Astrocyte of the cerebellum (primary cell): ENCODE data around the gene TMEM18.

Experiments used
- DNase-seq: peaks from one replicate; pipeline ENCODE4 v3.0.0-alpha.2; 2011; ENCODE audit warnings: low read depth
- H3K4me3 ChIP-seq: 2 replicates; pipeline ENCODE4 v1.5.1; 2011; ENCODE audit warnings: mild to moderate bottlenecking, low read depth, low read length, moderate library complexity
- in situ Hi-C: cut with HindIII; loops from 2 replicates; pipeline ENCODE4 v1.10.0; 2017; ENCODE audit warnings: low sequenced_read_pairs
- TF ChIP-seq, protein P1 (sequence below): IDR thresholded peaks from 2 replicates; pipeline ENCODE4 v1.5.1; 2012; ENCODE audit warnings: low read length, low read depth, moderate library complexity, mild to moderate bottlenecking; ENCODE audit errors: missing control alignments

The TMEM18 gene

DNA sequence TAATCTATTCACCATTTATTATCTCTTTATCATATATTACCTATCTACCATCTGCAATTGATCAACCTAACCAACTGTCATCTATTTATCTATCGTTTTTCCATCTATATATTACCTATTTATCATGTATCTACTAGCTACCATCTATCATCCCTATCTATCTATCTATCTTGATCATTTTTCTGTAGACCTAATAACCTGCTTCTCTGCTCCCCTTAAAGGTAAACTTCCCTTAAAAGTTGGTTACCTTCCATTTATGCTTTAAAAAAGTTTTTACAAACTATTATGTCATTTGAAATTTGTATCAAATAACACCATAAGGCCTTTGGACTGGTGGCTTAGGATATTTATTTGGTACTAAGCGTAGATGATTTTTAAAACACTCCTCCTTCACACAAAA, 47.2 kb downstream of the TMEM18 start:
- in situ Hi-C loops, result no loop called here
- no peak overlapping the region for H3K4me3 ChIP-seq
- DNase-seq, result no peak
- TF ChIP-seq, protein P1, sequence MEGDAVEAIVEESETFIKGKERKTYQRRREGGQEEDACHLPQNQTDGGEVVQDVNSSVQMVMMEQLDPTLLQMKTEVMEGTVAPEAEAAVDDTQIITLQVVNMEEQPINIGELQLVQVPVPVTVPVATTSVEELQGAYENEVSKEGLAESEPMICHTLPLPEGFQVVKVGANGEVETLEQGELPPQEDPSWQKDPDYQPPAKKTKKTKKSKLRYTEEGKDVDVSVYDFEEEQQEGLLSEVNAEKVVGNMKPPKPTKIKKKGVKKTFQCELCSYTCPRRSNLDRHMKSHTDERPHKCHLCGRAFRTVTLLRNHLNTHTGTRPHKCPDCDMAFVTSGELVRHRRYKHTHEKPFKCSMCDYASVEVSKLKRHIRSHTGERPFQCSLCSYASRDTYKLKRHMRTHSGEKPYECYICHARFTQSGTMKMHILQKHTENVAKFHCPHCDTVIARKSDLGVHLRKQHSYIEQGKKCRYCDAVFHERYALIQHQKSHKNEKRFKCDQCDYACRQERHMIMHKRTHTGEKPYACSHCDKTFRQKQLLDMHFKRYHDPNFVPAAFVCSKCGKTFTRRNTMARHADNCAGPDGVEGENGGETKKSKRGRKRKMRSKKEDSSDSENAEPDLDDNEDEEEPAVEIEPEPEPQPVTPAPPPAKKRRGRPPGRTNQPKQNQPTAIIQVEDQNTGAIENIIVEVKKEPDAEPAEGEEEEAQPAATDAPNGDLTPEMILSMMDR, result no peak

- H3K4me3 ChIP-seq, result no peak overlapping the region
- no peak for DNase-seq
- in situ Hi-C loops, result no loop called here
- TF ChIP-seq, protein P1, result no peak
These were observed 48.6 kb downstream of the TMEM18 start for GRCh38 chr2:628651-629050.

GRCh38 chr2:627926-628560, 49.2 kb downstream of the TMEM18 start:
- DNase-seq, result no peak
- in situ Hi-C loops, result no loop called here
- no peak overlapping the region for H3K4me3 ChIP-seq
- TF ChIP-seq, protein P1, result no peak

DNA sequence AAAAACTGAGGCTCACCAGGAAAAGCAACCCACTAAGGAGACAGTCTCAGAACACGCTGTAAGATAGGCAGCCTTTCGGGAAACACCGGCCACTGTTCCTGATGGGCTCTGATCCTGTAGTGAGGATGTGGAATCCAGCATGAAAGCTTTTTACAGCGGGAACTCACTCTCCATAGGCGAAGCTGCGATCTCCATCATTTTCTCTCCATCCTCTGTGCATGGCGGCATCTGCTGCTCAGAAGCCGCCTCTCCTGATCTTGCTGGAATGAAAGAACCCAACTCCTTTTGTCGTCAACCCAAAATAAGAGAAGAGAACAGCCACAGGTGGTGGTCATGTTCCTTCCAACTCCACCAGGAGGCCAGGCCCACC, 49.9 kb downstream of the TMEM18 start:
- TF ChIP-seq, protein P1, result no peak
- no peak overlapping the region for H3K4me3 ChIP-seq
- no peak for DNase-seq
- in situ Hi-C loops, result no loop called here

GRCh38 chr2:626491-627339, 50.5 kb downstream of the TMEM18 start:
- TF ChIP-seq, protein P1, result no peak
- no peak for DNase-seq
- in situ Hi-C loops, result no loop called here
- no peak overlapping the region for H3K4me3 ChIP-seq

DNA sequence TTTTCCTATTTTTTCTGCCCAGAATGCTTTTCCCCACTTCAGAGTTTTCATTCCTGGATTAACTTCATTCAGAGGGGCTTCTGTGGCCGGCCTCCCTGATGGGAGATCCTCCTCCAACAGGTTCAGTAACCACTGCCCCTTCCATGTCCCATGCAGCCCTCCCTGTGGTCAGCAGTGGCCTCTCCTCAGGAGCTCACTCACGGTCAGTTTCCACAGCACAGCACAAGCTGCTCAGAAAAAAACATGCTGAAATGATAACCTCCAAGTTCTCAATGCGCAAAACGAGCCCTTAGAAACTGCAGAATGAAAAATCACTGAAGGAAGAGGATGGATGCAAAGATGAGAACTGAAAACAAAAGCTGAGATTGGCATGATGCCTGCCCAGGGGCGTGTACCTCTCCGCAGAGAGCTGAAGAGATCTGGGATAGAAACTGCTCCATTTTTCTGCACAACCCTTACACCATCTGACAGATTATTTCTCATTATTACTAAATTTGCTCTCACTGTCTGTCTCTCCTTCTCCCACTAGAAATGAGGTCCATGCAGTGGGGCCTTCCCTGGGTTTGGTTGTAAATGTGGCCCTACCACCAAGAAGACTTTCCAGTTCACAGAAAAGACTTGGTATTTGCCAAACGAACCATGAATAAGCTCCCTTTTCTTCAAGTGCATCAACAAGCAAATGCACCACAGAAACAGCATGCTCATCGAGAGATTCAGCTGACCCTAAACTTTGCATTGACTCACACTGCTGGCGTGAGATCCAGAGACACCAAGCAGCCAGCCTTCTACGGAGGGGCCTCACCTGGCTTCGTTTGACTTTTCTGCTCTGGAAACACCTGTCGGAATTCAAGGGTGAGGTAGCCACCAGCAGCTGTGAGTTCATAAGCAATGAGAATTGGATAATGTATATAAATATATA, 51.5 kb downstream of the TMEM18 start:
- DNase-seq, result no peak
- no peak overlapping the region for H3K4me3 ChIP-seq
- TF ChIP-seq, protein P1, result no peak
- in situ Hi-C loops, result no loop called here
